Measurements from ENCODE around the gene SLIT1. TPM values are rescaled to one million over a fixed set of nuclear protein-coding genes. Genes with fewer than 3 reads are reported as not detected.

SLIT1 gene
- total RNA-seq, 1 donor from 2014 or later = 0.23 TPM

DNA sequence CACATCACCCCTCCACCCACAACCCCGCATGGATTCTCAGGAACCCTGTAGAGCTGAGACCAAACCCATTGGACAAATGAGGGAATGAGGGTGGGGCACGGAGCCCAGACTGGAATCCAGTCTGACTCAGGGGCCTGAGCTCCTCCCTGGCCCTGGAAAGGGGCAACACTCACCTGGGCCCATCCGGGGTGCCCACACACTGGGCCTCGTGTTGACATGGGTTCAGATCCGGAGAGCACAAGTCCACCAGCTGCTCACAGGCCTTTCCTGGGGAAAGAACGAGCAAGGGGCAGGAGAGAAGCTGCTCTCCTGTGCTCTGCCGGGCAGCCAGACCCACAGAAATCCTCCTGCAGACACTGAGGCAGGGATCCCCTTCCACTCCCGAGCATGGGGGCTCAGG lies 172.2 kb downstream of the SLIT1 start:
- Histone ChIP-seq H3K4me2 (ENCODE audit: low read length) (no peak overlapping the region), H3K9ac (ENCODE audit: low read length) (no peak overlapping the region), H3K79me2 (ENCODE audit: insufficient read depth, low read length) (no peaks in the 10 kb centered on the region), H3K36me3 (ENCODE audit: insufficient read depth, low read length) (no peaks in the 10 kb centered on the region), H3K4me3 (ENCODE audit: insufficient read depth, low read depth, low read length) (no peak overlapping the region), H3K27me3 (ENCODE audit: insufficient read depth, low read length) (no peaks in the 10 kb centered on the region), H3K27ac (ENCODE audit: low read depth, low read length) (no peak overlapping the region), H2AFZ (ENCODE audit: low read depth, low read length) (no peak overlapping the region), H3K9me3 (ENCODE audit: insufficient read depth, low read depth, low read length) (no peaks in the 10 kb centered on the region), H3K4me1 (ENCODE audit: insufficient read depth, low read length) (peaks cover 4% of the 10 kb centered on the region), H4K20me1 (ENCODE audit: insufficient read depth, low read length) (no peaks in the 10 kb centered on the region)
- Mint-ChIP-seq H3K4me1 (ENCODE audit: low read depth, unreplicated experiment) (peaks cover 4% of the 10 kb centered on the region), H3K27me3 (ENCODE audit: low read depth, unreplicated experiment) (peaks cover 17% of the 10 kb centered on the region), H3K27ac (ENCODE audit: unreplicated experiment) (no peak overlapping the region), H3K4me3 (ENCODE audit: unreplicated experiment) (no peak overlapping the region), H3K9me3 (ENCODE audit: unreplicated experiment) (no peaks in the 10 kb centered on the region), H3K36me3 (ENCODE audit: low read depth, unreplicated experiment) (no peaks in the 10 kb centered on the region)
- FAIRE-seq = no peak
- no peak for TF ChIP-seq EZH2 (IDR thresholded peaks at IDR 0.05; ENCODE audit: insufficient read depth, low read length)
- TF ChIP-seq, protein P1, sequence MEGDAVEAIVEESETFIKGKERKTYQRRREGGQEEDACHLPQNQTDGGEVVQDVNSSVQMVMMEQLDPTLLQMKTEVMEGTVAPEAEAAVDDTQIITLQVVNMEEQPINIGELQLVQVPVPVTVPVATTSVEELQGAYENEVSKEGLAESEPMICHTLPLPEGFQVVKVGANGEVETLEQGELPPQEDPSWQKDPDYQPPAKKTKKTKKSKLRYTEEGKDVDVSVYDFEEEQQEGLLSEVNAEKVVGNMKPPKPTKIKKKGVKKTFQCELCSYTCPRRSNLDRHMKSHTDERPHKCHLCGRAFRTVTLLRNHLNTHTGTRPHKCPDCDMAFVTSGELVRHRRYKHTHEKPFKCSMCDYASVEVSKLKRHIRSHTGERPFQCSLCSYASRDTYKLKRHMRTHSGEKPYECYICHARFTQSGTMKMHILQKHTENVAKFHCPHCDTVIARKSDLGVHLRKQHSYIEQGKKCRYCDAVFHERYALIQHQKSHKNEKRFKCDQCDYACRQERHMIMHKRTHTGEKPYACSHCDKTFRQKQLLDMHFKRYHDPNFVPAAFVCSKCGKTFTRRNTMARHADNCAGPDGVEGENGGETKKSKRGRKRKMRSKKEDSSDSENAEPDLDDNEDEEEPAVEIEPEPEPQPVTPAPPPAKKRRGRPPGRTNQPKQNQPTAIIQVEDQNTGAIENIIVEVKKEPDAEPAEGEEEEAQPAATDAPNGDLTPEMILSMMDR (IDR thresholded peaks at IDR 0.05; ENCODE audit: insufficient read depth, low read depth, low read length) = no peak
- DNase-seq (ENCODE audit: low read depth) = no peak

DNA sequence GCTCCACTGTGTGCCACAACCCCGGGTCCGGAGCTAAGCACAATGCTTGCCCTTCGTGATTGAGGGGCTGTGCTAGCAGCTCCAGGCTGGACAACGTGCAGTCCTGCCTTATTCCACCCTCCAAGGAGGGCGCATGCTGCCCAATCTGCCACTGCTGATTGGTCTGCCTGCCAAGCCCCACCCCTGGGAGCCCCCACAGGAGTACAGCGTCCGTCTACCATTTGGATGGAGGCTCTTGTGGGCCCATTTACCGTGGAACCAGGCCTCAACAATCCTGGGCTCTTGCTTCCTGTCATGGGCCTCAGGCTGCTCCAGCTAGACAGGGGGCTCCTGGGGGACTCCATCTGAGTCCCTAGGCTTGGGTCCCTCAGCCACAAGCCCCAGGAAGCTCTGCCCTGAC lies 173.3 kb downstream of the SLIT1 start:
- Mint-ChIP-seq H3K4me1 (ENCODE audit: low read depth, unreplicated experiment) (peaks cover 4% of the 10 kb centered on the region), H3K9me3 (ENCODE audit: unreplicated experiment) (peaks cover 2% of the 10 kb centered on the region), H3K27ac (ENCODE audit: unreplicated experiment) (no peak overlapping the region), H3K27me3 (ENCODE audit: low read depth, unreplicated experiment) (peaks cover 17% of the 10 kb centered on the region), H3K36me3 (ENCODE audit: low read depth, unreplicated experiment) (no peaks in the 10 kb centered on the region), H3K4me3 (ENCODE audit: unreplicated experiment) (no peak overlapping the region)
- Histone ChIP-seq H3K9ac (ENCODE audit: low read length) (no peak overlapping the region), H3K36me3 (ENCODE audit: insufficient read depth, low read length) (no peaks in the 10 kb centered on the region), H3K4me1 (ENCODE audit: insufficient read depth, low read length) (peaks cover 4% of the 10 kb centered on the region), H3K27me3 (ENCODE audit: insufficient read depth, low read length) (no peaks in the 10 kb centered on the region), H3K9me3 (ENCODE audit: insufficient read depth, low read depth, low read length) (no peaks in the 10 kb centered on the region), H3K4me2 (ENCODE audit: low read length) (no peak overlapping the region), H3K27ac (ENCODE audit: low read depth, low read length) (no peak overlapping the region), H2AFZ (ENCODE audit: low read depth, low read length) (no peak overlapping the region), H3K79me2 (ENCODE audit: insufficient read depth, low read length) (no peaks in the 10 kb centered on the region), H3K4me3 (ENCODE audit: insufficient read depth, low read depth, low read length) (no peak overlapping the region), H4K20me1 (ENCODE audit: insufficient read depth, low read length) (no peaks in the 10 kb centered on the region)
- FAIRE-seq (no peak), DNase-seq (ENCODE audit: low read depth) (no peak)
- TF ChIP-seq, protein P1 (IDR thresholded peaks at IDR 0.05; ENCODE audit: insufficient read depth, low read depth, low read length) = no peak
- no peak for TF ChIP-seq EZH2 (IDR thresholded peaks at IDR 0.05; ENCODE audit: insufficient read depth, low read length)

DNA sequence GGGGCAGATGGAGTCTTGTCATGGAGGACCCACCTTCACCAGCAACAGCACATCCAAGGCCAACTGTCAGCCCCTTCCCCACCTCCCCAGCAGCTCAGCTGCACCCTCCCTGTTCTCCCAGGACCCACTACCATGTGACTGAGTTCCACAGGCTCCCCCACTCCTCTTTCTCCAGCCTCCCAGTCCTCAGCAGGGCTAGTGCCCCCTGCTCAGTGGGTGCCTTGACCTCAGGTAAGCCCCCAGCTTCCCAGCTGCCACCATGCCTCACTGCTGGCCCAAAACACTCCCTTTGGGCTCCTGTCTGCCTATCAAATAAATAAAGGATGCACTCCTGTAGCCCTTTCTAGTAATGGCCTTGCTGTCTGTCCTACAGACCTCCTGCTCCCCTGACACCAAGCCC lies 174.4 kb downstream of the SLIT1 start:
- H3K4me3 ChIP-seq (ENCODE audit: insufficient read depth, low read depth, low read length) = no peak overlapping the region
- H3K27ac Mint-ChIP-seq (ENCODE audit: unreplicated experiment) = no peak overlapping the region

More for the DNA sequence above, 174.4 kb downstream of the SLIT1 start:
- Mint-ChIP-seq H3K27me3 (ENCODE audit: low read depth, unreplicated experiment) (peaks cover 17% of the 10 kb centered on the region), H3K9me3 (ENCODE audit: unreplicated experiment) (peaks cover 9% of the 10 kb centered on the region), H3K36me3 (ENCODE audit: low read depth, unreplicated experiment) (no peaks in the 10 kb centered on the region), H3K4me1 (ENCODE audit: low read depth, unreplicated experiment) (no peaks in the 10 kb centered on the region), H3K4me3 (ENCODE audit: unreplicated experiment) (no peak overlapping the region)
- Histone ChIP-seq H3K27ac (ENCODE audit: low read depth, low read length) (no peak overlapping the region), H2AFZ (ENCODE audit: low read depth, low read length) (no peak overlapping the region), H3K4me1 (ENCODE audit: insufficient read depth, low read length) (no peaks in the 10 kb centered on the region), H3K9ac (ENCODE audit: low read length) (no peak overlapping the region), H4K20me1 (ENCODE audit: insufficient read depth, low read length) (no peaks in the 10 kb centered on the region), H3K4me2 (ENCODE audit: low read length) (no peak overlapping the region), H3K27me3 (ENCODE audit: insufficient read depth, low read length) (no peaks in the 10 kb centered on the region), H3K79me2 (ENCODE audit: insufficient read depth, low read length) (no peaks in the 10 kb centered on the region), H3K9me3 (ENCODE audit: insufficient read depth, low read depth, low read length) (no peaks in the 10 kb centered on the region), H3K36me3 (ENCODE audit: insufficient read depth, low read length) (no peaks in the 10 kb centered on the region)
- TF ChIP-seq, protein P1 (IDR thresholded peaks at IDR 0.05; ENCODE audit: insufficient read depth, low read depth, low read length) = no peak
- TF ChIP-seq EZH2 (IDR thresholded peaks at IDR 0.05; ENCODE audit: insufficient read depth, low read length) = no peak
- DNase-seq (ENCODE audit: low read depth) (no peak), FAIRE-seq (no peak)
